ENCODE measurements around the gene C19orf53.

- TF ChIP-seq CTCF (IDR thresholded peaks at IDR 0.05) (no peak), ZFX (IDR thresholded peaks at IDR 0.05; ENCODE audit: borderline replicate concordance) (no peak)
Measured at GRCh38 chr19:13819238-13819637, 45.0 kb downstream of the C19orf53 start.
